ENCODE results near the gene APOL3.
"Not testable (repeated sequence)": the region's sequence is repeated elsewhere in the genome, so short reads cannot be mapped to it uniquely, and the experiment has no call there.

Gene APOL3

GRCh38 chr22:36100908-36101307, 59.6 kb downstream of the APOL3 start:
- DNase-seq (ENCODE audit: low read depth), result not testable (repeated sequence)

DNA sequence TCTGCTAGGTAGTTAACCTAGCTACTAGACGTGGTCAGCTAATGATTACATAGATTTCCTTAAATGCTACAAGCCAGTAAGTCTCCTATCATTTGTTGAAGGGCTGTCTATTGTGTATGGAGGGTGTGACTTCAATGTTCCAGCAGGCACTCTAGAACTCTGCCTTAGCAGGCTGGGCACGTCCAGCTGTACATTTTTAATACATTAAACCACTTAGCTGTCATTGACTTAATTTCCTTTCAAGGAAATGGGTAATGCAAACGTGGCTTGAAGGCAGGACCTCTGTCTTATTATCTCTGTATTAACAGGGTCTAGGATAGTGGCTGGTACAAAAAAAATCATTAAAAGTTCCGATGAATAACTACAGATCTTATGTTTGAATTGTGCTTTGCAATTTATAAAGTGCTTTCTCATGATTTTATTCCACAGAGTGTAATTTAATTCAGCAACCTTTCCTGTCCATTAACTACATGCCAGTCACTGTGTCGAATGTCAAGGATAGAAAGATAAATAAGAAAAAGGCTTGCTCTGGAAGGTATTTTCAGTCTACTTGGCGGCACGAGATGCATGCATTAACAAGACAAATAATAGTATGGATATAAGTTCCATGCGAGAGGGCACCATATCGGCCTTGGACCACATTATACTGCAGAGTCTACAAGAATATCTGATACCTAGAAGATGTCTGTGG, 60.3 kb downstream of the APOL3 start:
- DNase-seq (ENCODE audit: low read depth), result no peak

DNA sequence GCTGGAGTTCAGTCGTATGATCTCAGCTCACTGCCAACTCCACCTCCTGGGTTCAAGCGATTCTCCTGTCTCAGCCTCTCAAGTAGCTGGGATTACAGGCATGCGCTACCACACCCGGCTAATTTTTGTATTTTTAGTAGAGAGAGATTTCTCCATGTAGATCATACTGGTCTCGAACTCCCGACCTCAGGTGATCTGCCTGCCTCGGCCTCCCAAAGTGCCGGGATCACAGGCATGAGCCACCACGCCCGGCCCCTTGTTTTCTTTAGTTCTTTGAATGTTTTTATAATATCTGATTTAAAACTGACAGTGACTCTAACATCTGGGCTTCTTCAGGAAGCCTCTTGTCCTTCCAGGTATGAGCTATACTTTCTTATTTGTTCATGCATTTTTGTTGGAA, 61.0 kb downstream of the APOL3 start:
- not testable (repeated sequence) for DNase-seq (ENCODE audit: low read depth)

DNA sequence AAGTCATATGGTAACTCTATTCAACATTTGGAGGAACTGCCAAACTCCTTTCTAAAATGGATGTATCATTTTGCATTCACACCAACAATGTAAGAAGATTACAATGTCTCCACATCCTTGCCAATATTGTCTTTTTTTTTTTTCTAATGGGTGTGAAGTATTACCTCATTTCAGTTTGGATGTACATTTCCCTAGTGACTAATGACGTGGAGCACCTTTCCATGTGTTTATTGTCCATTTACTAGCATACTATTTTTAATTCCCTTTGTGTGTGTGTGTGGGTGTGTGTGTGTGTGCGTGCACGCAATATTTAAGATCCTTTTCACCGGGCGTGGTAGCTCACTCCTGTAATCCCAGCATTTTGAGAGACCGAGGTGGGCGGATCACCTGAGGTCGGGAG, 62.7 kb downstream of the APOL3 start:
- DNase-seq (ENCODE audit: low read depth), result no peak

DNA sequence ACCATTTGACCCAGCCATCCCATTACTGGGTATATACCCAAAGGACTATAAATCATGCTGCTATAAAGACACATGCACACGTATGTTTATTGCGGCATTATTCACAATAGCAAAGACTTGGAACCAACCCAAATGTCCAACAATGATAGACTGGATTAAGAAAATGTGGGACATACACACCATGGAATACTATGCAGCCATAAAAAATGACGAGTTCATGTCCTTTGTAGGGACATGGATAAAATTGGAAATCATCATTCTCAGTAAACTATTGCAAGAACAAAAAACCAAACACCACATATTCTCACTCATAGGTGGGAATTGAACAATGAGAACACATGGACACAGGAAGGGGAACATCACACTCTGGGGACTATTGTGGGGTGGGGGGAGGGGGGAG, 69.8 kb downstream of the APOL3 start:
- DNase-seq (ENCODE audit: low read depth), result not testable (repeated sequence)
